ENCODE data around the gene THAP6. TPM values are rescaled to one million over a fixed set of nuclear protein-coding genes. Genes with fewer than 3 reads are reported as not detected.
"Not testable (repeated sequence)": the region's sequence is repeated elsewhere in the genome, so short reads cannot be mapped to it uniquely, and the experiment has no call there.

THAP6 gene
- total and polyA plus RNA-seq, 2 donors (not counting 1 experiment from before 2014, with no cell fraction given): 8.9 to 38.3 TPM

- H3K27me3 ChIP-seq (replicated peaks in 1 of 4; ENCODE audit: control extremely low read depth in 1 of 4, control insufficient read depth in 3 of 4, insufficient read depth in 4 of 4, low read length in 3 of 4); DNase-seq; ATAC-seq (ENCODE audit: low read depth); H3K4me3 ChIP-seq (ENCODE audit: control extremely low read depth in 1 of 5, extremely low read depth in 1 of 5, insufficient read depth in 1 of 5, low read depth in 2 of 5, low read length in 4 of 5); H3K79me2 ChIP-seq (ENCODE audit: control insufficient read depth, insufficient read depth, low read length); H3K27ac Mint-ChIP-seq; H3K9ac ChIP-seq (ENCODE audit: low read length); POLR2A ChIA-PET; H3K4me1 Mint-ChIP-seq; H3K4me1 ChIP-seq (ENCODE audit: control insufficient read depth in 2 of 2, insufficient read depth in 2 of 2, low read length in 2 of 2); H3K4me3 Mint-ChIP-seq; H2AFZ ChIP-seq (ENCODE audit: insufficient read depth, low read depth, low read length, poor library complexity, severe bottlenecking); CTCF ChIA-PET; H3K4me2 ChIP-seq (replicated peaks; ENCODE audit: low read depth, low read length, poor library complexity, severe bottlenecking); H3K9me3 Mint-ChIP-seq (ENCODE audit: insufficient read depth); H3K27ac ChIP-seq (ENCODE audit: low read length in 2 of 2); H4K20me1 ChIP-seq (ENCODE audit: control insufficient read depth, insufficient read depth, low read length, poor library complexity, severe bottlenecking); intact Hi-C loops (cut with micrococcal nuclease); H3K27me3 Mint-ChIP-seq: not testable (repeated sequence)
- 96% methylated on average over 2 of the region's 4 CpGs for WGBS (ENCODE audit: insufficient coverage)
- H3K36me3 ChIP-seq (replicated peaks in 1 of 2; ENCODE audit: control extremely low read depth in 1 of 2, control insufficient read depth in 1 of 2, extremely low read depth in 1 of 2, insufficient read depth in 2 of 2, low read length in 1 of 2): peaks cover 12 to 34% of the 10 kb centered on the region in 2 experiments
- peaks cover 0 to 12% (median 0%) of the 10 kb centered on the region in 3 donors for H3K9me3 ChIP-seq (ENCODE audit: control extremely low read depth in 1 of 3, control insufficient read depth in 2 of 3, insufficient read depth in 1 of 3, low read length in 2 of 3)
Measured at GRCh38 chr4:75533339-75533887, 19.1 kb downstream of the THAP6 start.

- H3K27me3 Mint-ChIP-seq; H3K27me3 ChIP-seq (replicated peaks in 1 of 4; ENCODE audit: control extremely low read depth in 1 of 4, control insufficient read depth in 3 of 4, insufficient read depth in 4 of 4, low read length in 3 of 4); intact Hi-C loops (cut with micrococcal nuclease); POLR2A ChIA-PET; H3K4me1 ChIP-seq (ENCODE audit: control insufficient read depth in 2 of 2, insufficient read depth in 2 of 2, low read length in 2 of 2); ATAC-seq (ENCODE audit: low read depth); H3K9me3 Mint-ChIP-seq (ENCODE audit: insufficient read depth); H3K4me3 ChIP-seq (ENCODE audit: control extremely low read depth in 1 of 5, extremely low read depth in 1 of 5, insufficient read depth in 1 of 5, low read depth in 2 of 5, low read length in 4 of 5); H2AFZ ChIP-seq (ENCODE audit: insufficient read depth, low read depth, low read length, poor library complexity, severe bottlenecking); H3K79me2 ChIP-seq (ENCODE audit: control insufficient read depth, insufficient read depth, low read length); DNase-seq; H3K27ac ChIP-seq (ENCODE audit: low read length in 2 of 2); H4K20me1 ChIP-seq (ENCODE audit: control insufficient read depth, insufficient read depth, low read length, poor library complexity, severe bottlenecking); H3K9ac ChIP-seq (ENCODE audit: low read length); H3K4me1 Mint-ChIP-seq; H3K4me2 ChIP-seq (replicated peaks; ENCODE audit: low read depth, low read length, poor library complexity, severe bottlenecking); H3K4me3 Mint-ChIP-seq; H3K27ac Mint-ChIP-seq; CTCF ChIA-PET: not testable (repeated sequence)
- Histone ChIP-seq H3K9me3 (ENCODE audit: control extremely low read depth in 1 of 3, control insufficient read depth in 2 of 3, insufficient read depth in 1 of 3, low read length in 2 of 3) (peaks cover 0 to 12% (median 0%) of the 10 kb centered on the region in 3 donors), H3K36me3 (replicated peaks in 1 of 2; ENCODE audit: control extremely low read depth in 1 of 2, control insufficient read depth in 1 of 2, extremely low read depth in 1 of 2, insufficient read depth in 2 of 2, low read length in 1 of 2) (peaks cover 12 to 32% of the 10 kb centered on the region in 2 experiments)
Measured at GRCh38 chr4:75533926-75534325, 19.7 kb downstream of the THAP6 start.

GRCh38 chr4:75537308-75537707, 23.0 kb downstream of the THAP6 start:
- H3K36me3 ChIP-seq (replicated peaks in 1 of 2; ENCODE audit: control extremely low read depth in 1 of 2, control insufficient read depth in 1 of 2, extremely low read depth in 1 of 2, insufficient read depth in 2 of 2, low read length in 1 of 2); H3K79me2 ChIP-seq (ENCODE audit: control insufficient read depth, insufficient read depth, low read length); H3K4me2 ChIP-seq (replicated peaks; ENCODE audit: low read depth, low read length, poor library complexity, severe bottlenecking); CTCF ChIA-PET; H3K27ac Mint-ChIP-seq; H2AFZ ChIP-seq (ENCODE audit: insufficient read depth, low read depth, low read length, poor library complexity, severe bottlenecking); H3K4me1 ChIP-seq (ENCODE audit: control insufficient read depth in 2 of 2, insufficient read depth in 2 of 2, low read length in 2 of 2); H3K27me3 Mint-ChIP-seq; H3K27ac ChIP-seq (ENCODE audit: low read length in 2 of 2); H3K9ac ChIP-seq (ENCODE audit: low read length); POLR2A ChIA-PET; H3K4me1 Mint-ChIP-seq; H3K4me3 ChIP-seq (ENCODE audit: control extremely low read depth in 1 of 5, extremely low read depth in 1 of 5, insufficient read depth in 1 of 5, low read depth in 2 of 5, low read length in 4 of 5); H3K27me3 ChIP-seq (replicated peaks in 1 of 4; ENCODE audit: control extremely low read depth in 1 of 4, control insufficient read depth in 3 of 4, insufficient read depth in 4 of 4, low read length in 3 of 4); DNase-seq; H4K20me1 ChIP-seq (ENCODE audit: control insufficient read depth, insufficient read depth, low read length, poor library complexity, severe bottlenecking); H3K9me3 ChIP-seq (ENCODE audit: control extremely low read depth in 1 of 3, control insufficient read depth in 2 of 3, insufficient read depth in 1 of 3, low read length in 2 of 3); H3K9me3 Mint-ChIP-seq (ENCODE audit: insufficient read depth); ATAC-seq (ENCODE audit: low read depth); H3K4me3 Mint-ChIP-seq; intact Hi-C loops (cut with micrococcal nuclease): not testable (repeated sequence)
- WGBS (ENCODE audit: insufficient coverage): 86% methylated on average over 3 of the region's 6 CpGs
